Stimulated activated naive CD4-positive, alpha-beta T cell treated with Interleukin-2 at 50 U/mL for 16 hours (primary cell): ENCODE results near the gene IL9.
"Not testable (repeated sequence)": the region's sequence is repeated elsewhere in the genome, so short reads cannot be mapped to it uniquely, and the experiment has no call there.

Experiments
- DNase-seq: peaks from one replicate; lab custom pipeline; 2025; lab: John Stamatoyannopoulos, UW

The IL9 gene

GRCh38 chr5:135868681-135869080, 27.0 kb downstream of the IL9 start:
- no peak for DNase-seq

- no peak for DNase-seq
Observed at GRCh38 chr5:135867599-135867998, 28.0 kb downstream of the IL9 start.

GRCh38 chr5:135866016-135866415, 29.6 kb downstream of the IL9 start:
- DNase-seq, result no peak

GRCh38 chr5:135864503-135865435, 30.9 kb downstream of the IL9 start:
- DNase-seq, result no peak

- no peak for DNase-seq
Observed at GRCh38 chr5:135862744-135863143, 32.9 kb downstream of the IL9 start.

- no peak for DNase-seq
Observed at GRCh38 chr5:135862086-135862485, 33.6 kb downstream of the IL9 start.

GRCh38 chr5:135861641-135862040, 34.0 kb downstream of the IL9 start:
- no peak for DNase-seq

GRCh38 chr5:135859641-135860040, 36.0 kb downstream of the IL9 start:
- DNase-seq, result no peak

- DNase-seq, result not testable (repeated sequence)
Observed at GRCh38 chr5:135859186-135859585, 36.5 kb downstream of the IL9 start.

GRCh38 chr5:135857630-135858311, 37.9 kb downstream of the IL9 start:
- no peak for DNase-seq

GRCh38 chr5:135851915-135852845, 43.5 kb downstream of the IL9 start:
- DNase-seq, result no peak

- DNase-seq, result no peak
Observed at GRCh38 chr5:135851186-135851914, 44.3 kb downstream of the IL9 start.

GRCh38 chr5:135850671-135851070, 45.0 kb downstream of the IL9 start:
- DNase-seq, result no peak

- no peak for DNase-seq
Observed at GRCh38 chr5:135850231-135850630, 45.4 kb downstream of the IL9 start.

- DNase-seq, result no peak
Observed at GRCh38 chr5:135847976-135848375, 47.7 kb downstream of the IL9 start.

GRCh38 chr5:135846311-135846710, 49.3 kb downstream of the IL9 start:
- no peak for DNase-seq

GRCh38 chr5:135843571-135844337, 51.9 kb downstream of the IL9 start:
- no peak for DNase-seq

- DNase-seq, result no peak
Observed at GRCh38 chr5:135842737-135843136, 52.9 kb downstream of the IL9 start.
